Stimulated activated CD8-positive, alpha-beta memory T cell treated with anti-CD3 and anti-CD28 coated beads, Interleukin-15, amount 100 ng/mL, for 48 hours (primary cell): Measurements from ENCODE around the gene DPM1.

Experiments
- DNase-seq, 2 donors: peaks; one replicate each; pipeline ENCODE4 v3.0.0-alpha.2; 2020; ENCODE audit warnings: low read depth in 2 of 2

The DPM1 gene

DNA sequence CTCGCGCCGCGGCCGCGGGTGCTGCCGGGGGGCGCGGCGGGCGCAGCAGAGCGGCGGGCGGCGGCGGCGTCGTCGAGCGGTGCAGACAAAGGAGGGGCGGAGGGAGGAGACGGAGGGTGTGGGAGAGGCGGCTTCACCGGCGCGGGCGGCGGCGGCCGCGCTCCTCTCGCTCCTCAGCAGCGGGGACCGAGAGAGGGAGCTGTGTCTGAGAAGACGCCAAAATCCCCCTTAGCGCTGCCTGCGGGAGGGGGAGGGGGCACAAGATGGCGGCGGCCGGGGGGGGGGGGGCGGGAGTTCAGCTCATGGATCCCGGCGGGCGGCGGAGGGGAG, 27.4 kb downstream of the DPM1 start:
- DNase-seq, result no peak

- no peak for DNase-seq
Measured at GRCh38 chr20:50930139-50930975, 28.0 kb downstream of the DPM1 start.

DNA sequence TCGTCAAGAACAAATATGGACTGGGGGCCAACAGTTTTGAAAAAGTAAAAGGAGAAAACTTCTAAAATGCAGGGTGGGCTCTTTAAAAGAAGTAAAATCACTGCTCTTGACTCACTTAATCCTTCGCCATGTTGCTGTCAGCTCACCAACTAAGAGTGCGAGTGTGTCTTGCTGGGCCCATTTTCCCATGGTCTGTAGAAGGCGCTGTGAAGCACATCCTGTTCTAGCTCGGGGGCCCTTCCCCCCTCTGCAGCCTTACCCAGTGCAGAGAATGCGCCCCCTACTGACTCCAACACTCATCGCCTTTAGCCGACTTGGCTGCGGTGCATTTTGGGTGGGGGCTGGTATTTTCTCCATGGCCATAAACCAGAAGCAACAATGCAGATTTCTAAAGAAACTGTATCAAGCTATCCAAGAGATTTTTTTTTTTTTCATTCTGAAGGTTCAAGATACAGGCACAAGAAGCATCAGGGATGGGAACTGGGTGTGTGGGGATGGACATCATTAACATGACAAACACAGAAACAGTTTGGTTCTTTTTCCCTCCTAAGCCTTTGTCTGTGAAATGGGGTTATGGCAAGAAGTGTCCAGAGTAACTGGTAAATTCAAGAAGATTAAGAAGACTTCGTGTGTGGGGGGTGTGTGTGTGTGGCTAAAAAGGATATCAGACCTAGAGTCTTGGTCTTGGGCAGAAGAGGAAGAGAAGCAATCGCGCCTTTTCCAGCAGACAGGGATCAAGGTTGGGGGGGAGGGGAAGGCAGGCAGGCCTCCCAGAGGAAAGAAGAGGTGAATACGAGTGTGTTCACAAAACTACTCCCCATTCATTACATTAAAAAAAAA, 28.8 kb downstream of the DPM1 start:
- peak; percentile 86 to 89 for DNase-seq

GRCh38 chr20:50928469-50928868, 29.9 kb downstream of the DPM1 start:
- DNase-seq, result no peak

- DNase-seq, result no peak
Measured at GRCh38 chr20:50926530-50926929, 31.8 kb downstream of the DPM1 start.

- DNase-seq, result no peak
Measured at GRCh38 chr20:50924261-50924920, 33.9 kb downstream of the DPM1 start.

DNA sequence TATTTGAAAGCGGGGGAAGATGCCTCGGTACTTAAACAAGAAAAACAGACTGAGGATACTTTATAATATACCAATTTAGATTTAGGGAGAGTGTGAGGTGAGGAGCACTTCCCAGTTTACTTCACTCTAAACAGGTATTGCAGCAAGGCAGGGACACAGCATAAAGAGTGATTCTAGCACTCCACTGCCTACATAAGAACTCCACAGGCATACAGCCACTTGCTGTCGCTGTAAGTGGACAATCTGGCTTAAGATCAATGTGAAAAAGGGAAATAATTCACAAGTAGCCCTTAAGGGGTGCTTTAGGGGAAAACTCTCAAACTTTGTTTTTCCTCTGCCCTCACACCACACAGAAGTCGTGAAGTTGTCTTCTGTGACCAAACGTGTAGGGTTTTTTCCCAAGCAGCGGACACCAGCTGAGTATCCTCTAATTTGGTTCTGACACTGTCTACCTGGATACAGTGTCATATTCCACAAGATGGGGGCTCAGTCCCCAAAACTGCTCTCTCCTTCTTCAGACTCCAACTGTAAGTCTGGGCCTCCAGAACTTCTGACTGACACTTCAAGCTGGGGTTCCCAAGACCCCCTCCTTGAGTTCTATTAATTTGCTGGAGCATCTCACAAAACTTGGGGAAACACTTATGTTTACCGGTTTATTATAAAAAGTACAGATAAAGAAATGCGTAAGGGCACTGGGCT, 36.4 kb downstream of the DPM1 start:
- no peak for DNase-seq

DNA sequence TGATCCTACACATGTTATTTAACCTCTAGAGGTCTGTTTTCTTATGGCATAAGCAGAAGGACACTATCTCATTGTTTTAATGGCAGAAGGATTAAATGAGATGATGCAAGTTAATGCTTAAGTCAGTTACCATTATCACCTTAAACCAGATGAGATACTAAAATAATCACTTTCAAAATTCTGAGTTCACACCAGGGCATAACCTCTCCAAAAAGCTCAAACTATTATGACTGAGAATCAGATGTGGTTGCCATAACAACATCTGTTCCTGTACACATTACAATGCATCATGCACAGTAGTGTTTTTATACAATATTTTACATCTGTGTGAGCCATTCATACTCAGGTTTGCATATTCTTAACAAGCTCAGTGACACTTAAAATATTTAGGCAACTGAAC, 37.3 kb downstream of the DPM1 start:
- DNase-seq, result no peak

- DNase-seq, result no peak
Measured at GRCh38 chr20:50919567-50919966, 38.8 kb downstream of the DPM1 start.

GRCh38 chr20:50918403-50918802, 39.9 kb downstream of the DPM1 start:
- DNase-seq, result no peak

GRCh38 chr20:50916934-50917333, 41.4 kb downstream of the DPM1 start:
- DNase-seq, result no peak

- no peak for DNase-seq
Measured at GRCh38 chr20:50916257-50916656, 42.1 kb downstream of the DPM1 start.

GRCh38 chr20:50915424-50915823, 42.9 kb downstream of the DPM1 start:
- no peak for DNase-seq

GRCh38 chr20:50913690-50914375, 44.5 kb downstream of the DPM1 start:
- no peak for DNase-seq

- DNase-seq, result no peak
Measured at GRCh38 chr20:50911716-50912115, 46.6 kb downstream of the DPM1 start.

- no peak for DNase-seq
Measured at GRCh38 chr20:50911030-50911429, 47.3 kb downstream of the DPM1 start.

GRCh38 chr20:50909413-50909812, 48.9 kb downstream of the DPM1 start:
- no peak for DNase-seq

- no peak for DNase-seq
Measured at GRCh38 chr20:50904067-50904570, 54.2 kb downstream of the DPM1 start.

DNA sequence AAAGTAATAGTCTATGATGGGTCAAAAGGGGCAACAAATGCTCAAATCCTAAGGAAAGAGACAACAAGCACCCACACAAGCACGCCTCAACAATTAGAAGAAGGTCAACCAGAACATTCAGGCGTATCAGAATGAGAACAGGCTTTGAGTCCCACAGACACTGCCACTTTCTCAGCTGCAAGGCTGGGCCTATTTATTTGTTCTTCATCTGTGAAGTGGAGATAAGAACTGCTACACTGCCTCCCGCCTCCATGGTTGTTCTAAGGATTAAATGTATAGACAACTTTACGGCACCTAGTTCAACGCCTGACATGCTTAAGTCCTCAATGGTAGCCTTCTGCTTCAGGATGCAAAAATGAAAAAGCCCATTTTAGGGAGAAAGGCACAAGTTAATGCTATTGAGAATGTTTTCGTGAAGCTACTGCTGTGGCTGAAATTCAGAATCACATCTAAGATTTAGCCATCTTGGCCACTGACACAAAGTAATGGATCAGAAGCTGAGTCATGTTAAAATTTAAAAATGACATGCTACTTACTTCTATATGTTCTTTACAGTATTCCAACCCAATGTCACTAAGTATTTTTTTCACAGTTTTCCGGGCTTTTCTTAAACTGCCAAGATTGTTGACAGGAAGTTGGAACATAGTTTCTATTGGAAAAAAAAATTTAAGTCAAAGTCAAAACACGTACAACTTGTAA, 54.8 kb downstream of the DPM1 start:
- no peak for DNase-seq

DNA sequence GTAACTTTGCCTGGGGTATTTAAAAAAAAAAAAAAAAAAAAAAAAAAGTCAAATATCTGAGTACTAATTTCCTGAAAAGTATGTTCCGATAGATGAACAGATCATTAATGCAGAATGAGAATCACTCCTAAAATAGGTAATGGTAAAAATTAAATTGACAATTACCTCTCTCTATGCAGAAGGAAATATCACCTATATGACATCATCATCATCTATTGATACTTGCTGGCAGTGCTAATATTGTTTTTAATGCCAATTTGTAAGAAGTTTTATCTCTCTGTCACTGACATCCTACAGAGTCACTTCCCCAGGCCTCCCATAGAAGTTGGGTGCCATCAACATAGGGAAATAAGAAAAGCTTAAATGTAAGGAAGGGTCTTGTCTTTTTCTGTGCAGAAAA, 57.0 kb downstream of the DPM1 start:
- DNase-seq, result no peak

GRCh38 chr20:50900261-50900660, 58.1 kb downstream of the DPM1 start:
- no peak for DNase-seq
